Peyer's patch (tissue), 4 donors: ENCODE results near the gene FCRL3.

ENCODE experiments used
- POLR2A ChIP-seq, 2 donors: fragments of 450-650 bp; IDR thresholded peaks; one replicate each; pipeline ENCODE4 v1.5.1; 2017; ENCODE audit warnings: antibody characterized with exemption in 2 of 2, mild to moderate bottlenecking in 2 of 2, moderate library complexity in 2 of 2
- TF ChIP-seq, protein P1 (sequence below), 6 experiments: fragments of 450-650 bp in 4 of 6; fragments of 200-600 bp in 2 of 6; sonication (generic) in 1 of 6; IDR thresholded peaks; one replicate each; pipeline ENCODE4 v1.5.1; 2017 to 2019; ENCODE audit warnings: antibody characterized with exemption in 6 of 6, mild to moderate bottlenecking in 3 of 6, moderate library complexity in 1 of 6

DNA sequence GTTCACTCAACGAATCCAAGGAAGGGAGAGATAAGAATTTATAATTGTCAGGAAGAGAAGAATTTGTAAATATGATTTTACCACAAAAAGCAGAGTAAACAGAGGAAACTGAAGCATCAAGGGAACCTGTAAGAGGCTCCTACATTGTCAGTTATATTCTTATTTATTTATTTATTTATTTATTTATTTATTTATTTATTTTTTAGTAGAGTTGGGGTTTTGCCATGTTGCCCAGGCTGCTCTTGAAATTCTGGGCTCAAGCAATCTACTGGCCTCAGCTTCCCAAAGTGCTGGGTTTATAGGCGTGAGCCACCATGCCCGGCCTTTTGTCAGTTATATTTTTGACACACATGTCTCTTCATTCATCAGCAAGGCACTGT lies 47.1 kb downstream of the FCRL3 start:
- TF ChIP-seq, protein P1, sequence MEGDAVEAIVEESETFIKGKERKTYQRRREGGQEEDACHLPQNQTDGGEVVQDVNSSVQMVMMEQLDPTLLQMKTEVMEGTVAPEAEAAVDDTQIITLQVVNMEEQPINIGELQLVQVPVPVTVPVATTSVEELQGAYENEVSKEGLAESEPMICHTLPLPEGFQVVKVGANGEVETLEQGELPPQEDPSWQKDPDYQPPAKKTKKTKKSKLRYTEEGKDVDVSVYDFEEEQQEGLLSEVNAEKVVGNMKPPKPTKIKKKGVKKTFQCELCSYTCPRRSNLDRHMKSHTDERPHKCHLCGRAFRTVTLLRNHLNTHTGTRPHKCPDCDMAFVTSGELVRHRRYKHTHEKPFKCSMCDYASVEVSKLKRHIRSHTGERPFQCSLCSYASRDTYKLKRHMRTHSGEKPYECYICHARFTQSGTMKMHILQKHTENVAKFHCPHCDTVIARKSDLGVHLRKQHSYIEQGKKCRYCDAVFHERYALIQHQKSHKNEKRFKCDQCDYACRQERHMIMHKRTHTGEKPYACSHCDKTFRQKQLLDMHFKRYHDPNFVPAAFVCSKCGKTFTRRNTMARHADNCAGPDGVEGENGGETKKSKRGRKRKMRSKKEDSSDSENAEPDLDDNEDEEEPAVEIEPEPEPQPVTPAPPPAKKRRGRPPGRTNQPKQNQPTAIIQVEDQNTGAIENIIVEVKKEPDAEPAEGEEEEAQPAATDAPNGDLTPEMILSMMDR (IDR thresholded peaks at IDR 0.05), result no peak
- no peak for TF ChIP-seq POLR2A (IDR thresholded peaks at IDR 0.05)
